Fibroblast of lung (primary cell): ENCODE results near the gene TIFAB.

Experiments used
- EZH2 ChIP-seq: IDR thresholded peaks from 2 replicates; pipeline ENCODE4 v1.5.1; 2012; ENCODE audit warnings: low read length, control low read depth, mild to moderate bottlenecking; ENCODE audit errors: missing control alignments
- TF ChIP-seq, protein P1 (sequence below), 2 donors: IDR thresholded peaks in 1 of 2; conservative IDR thresholded peaks in 1 of 2; 1 replicate in 1 of 2; 2 replicates in 1 of 2; pipeline ENCODE4 v1.5.1; 2011 to 2012; ENCODE audit warnings: low read length in 2 of 2, control low read depth in 1 of 2, inconsistent platforms in 1 of 2, low read depth in 1 of 2, mild to moderate bottlenecking in 1 of 2

GRCh38 chr5:135432113-135432512, 20.0 kb downstream of the TIFAB start:
- TF ChIP-seq, protein P1, sequence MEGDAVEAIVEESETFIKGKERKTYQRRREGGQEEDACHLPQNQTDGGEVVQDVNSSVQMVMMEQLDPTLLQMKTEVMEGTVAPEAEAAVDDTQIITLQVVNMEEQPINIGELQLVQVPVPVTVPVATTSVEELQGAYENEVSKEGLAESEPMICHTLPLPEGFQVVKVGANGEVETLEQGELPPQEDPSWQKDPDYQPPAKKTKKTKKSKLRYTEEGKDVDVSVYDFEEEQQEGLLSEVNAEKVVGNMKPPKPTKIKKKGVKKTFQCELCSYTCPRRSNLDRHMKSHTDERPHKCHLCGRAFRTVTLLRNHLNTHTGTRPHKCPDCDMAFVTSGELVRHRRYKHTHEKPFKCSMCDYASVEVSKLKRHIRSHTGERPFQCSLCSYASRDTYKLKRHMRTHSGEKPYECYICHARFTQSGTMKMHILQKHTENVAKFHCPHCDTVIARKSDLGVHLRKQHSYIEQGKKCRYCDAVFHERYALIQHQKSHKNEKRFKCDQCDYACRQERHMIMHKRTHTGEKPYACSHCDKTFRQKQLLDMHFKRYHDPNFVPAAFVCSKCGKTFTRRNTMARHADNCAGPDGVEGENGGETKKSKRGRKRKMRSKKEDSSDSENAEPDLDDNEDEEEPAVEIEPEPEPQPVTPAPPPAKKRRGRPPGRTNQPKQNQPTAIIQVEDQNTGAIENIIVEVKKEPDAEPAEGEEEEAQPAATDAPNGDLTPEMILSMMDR (conservative IDR thresholded peaks at IDR 0.05 in 1 of 2, IDR thresholded peaks at IDR 0.05 in 1 of 2; ENCODE audit: low read depth in 1 of 2, low read length in 2 of 2): no peak
- TF ChIP-seq EZH2: no peak
